NCI-H2029 (cell line): Measurements from ENCODE around the gene AMDHD2.
"Not testable (repeated sequence)": the region's sequence is repeated elsewhere in the genome, so short reads cannot be mapped to it uniquely, and the experiment has no call there.

Experiments
- DNase-seq: peaks from one replicate; lab custom pipeline; 2025; lab: John Stamatoyannopoulos, UW

AMDHD2 gene

DNA sequence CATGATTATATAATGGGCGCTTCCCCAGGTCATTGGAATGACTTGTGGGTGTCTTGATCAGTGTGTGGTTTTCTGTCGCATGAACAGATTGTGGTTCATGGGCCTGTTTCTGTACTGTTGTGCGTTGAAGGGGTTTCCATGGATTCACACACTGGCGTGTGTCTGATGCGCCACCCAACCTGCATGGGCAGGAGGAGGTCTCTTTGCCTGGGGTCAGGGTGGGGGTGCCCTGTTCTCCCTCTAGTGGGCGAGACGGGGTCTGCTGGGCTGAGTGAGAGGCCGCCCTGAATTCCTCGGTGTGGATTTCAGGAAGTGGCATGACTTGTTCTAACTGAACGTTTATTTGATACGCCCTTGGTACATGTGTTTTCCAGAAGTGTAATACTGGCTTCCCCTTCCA, 60.0 kb downstream of the AMDHD2 start:
- DNase-seq: not testable (repeated sequence)

GRCh38 chr16:2580818-2581217, 60.6 kb downstream of the AMDHD2 start:
- not testable (repeated sequence) for DNase-seq
